Heart left ventricle (tissue), 13 donors: ENCODE measurements around the gene TEX2.
"Not testable (repeated sequence)": the region's sequence is repeated elsewhere in the genome, so short reads cannot be mapped to it uniquely, and the experiment has no call there.

Experiments used
- POLR2A ChIP-seq, 2 donors: fragments of 450-650 bp; IDR thresholded peaks; one replicate each; pipeline ENCODE4 v1.6.1; 2017; ENCODE audit warnings: antibody characterized with exemption in 2 of 2, mild to moderate bottlenecking in 2 of 2, moderate library complexity in 2 of 2
- TF ChIP-seq, protein P1 (sequence below), 12 donors: fragments of 200-600 bp; sonication (generic) in 4 of 12; IDR thresholded peaks; one replicate each; pipeline versions ENCODE4 v1.5.0 to v1.8.0; 2018 to 2022; ENCODE audit warnings: antibody characterized with exemption in 12 of 12, mild to moderate bottlenecking in 5 of 12
- donor health status: ischemic (EF 13 %, LVEDD 7.1; RV severe dilation, severe dysfunction).
- donor health status: DM: no; HTN: yes; CAD: no.
- donor health status: DM: no; HTN: no; CAD: no.
- donor health status: ischemic (EF 25% LVEDD 6.9; RV normal size, moderate dysfunction).
- donor health status: ischemic (EF 25% LVEDD 5.7; RV mildly dilated, moderate dysfunction).
- donor health status: ischemic (EF 35%, LVEDD 5.7; RV mildly dilated, moderate dysfunction).
- donor health status: nonischemic (EF 11% LVEDD 7.7; RV severe dilation, severe dysfunction).
- donor health status: DM: yes; HTN: yes; CAD: no.
- donor health status: PGD.
- donor health status: ischemic (EF 29% LVEDD 5.4; RV normal size, mild dysfunction).
- donor health status: nonischemic (EF 23%, LVEDD 6.1; RV moderate dilation, normal function).

GRCh38 chr17:64120972-64121786, 141.9 kb downstream of the TEX2 start:
- TF ChIP-seq, protein P1, sequence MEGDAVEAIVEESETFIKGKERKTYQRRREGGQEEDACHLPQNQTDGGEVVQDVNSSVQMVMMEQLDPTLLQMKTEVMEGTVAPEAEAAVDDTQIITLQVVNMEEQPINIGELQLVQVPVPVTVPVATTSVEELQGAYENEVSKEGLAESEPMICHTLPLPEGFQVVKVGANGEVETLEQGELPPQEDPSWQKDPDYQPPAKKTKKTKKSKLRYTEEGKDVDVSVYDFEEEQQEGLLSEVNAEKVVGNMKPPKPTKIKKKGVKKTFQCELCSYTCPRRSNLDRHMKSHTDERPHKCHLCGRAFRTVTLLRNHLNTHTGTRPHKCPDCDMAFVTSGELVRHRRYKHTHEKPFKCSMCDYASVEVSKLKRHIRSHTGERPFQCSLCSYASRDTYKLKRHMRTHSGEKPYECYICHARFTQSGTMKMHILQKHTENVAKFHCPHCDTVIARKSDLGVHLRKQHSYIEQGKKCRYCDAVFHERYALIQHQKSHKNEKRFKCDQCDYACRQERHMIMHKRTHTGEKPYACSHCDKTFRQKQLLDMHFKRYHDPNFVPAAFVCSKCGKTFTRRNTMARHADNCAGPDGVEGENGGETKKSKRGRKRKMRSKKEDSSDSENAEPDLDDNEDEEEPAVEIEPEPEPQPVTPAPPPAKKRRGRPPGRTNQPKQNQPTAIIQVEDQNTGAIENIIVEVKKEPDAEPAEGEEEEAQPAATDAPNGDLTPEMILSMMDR (IDR thresholded peaks at IDR 0.05): not testable (repeated sequence)
- not testable (repeated sequence) for TF ChIP-seq POLR2A (IDR thresholded peaks at IDR 0.05)
